Fibroblast of pulmonary artery (primary cell): ENCODE measurements around the gene ATP6V0C.
"Not testable (repeated sequence)": the region's sequence is repeated elsewhere in the genome, so short reads cannot be mapped to it uniquely, and the experiment has no call there.

ENCODE experiments used
- DNase-seq: peaks from one replicate; pipeline ENCODE4 v3.0.0-alpha.2; 2010; ENCODE audit warnings: low read depth
- H3K4me3 ChIP-seq: replicated peaks from 2 replicates; pipeline ENCODE4 v1.5.1; 2011; ENCODE audit warnings: low read depth, mild to moderate bottlenecking, control low read depth, low read length, moderate library complexity
- CTCF ChIP-seq: IDR thresholded peaks from 2 replicates; pipeline ENCODE4 v1.5.1; 2011; ENCODE audit warnings: mild to moderate bottlenecking, control low read depth, low read length, inconsistent platforms; ENCODE audit errors: missing control alignments

Gene ATP6V0C

GRCh38 chr16:2560798-2561133, 47.0 kb downstream of the ATP6V0C start:
- not testable (repeated sequence) for DNase-seq, H3K4me3 ChIP-seq
- TF ChIP-seq CTCF = peak; percentile 23

- not testable (repeated sequence) for H3K4me3 ChIP-seq, DNase-seq
Observed at GRCh38 chr16:2567506-2567905, 53.8 kb downstream of the ATP6V0C start.

- not testable (repeated sequence) for DNase-seq, H3K4me3 ChIP-seq
Observed at GRCh38 chr16:2568573-2568972, 54.8 kb downstream of the ATP6V0C start.
